ENCODE results near the gene NSUN6. TPM values are rescaled to one million over a fixed set of nuclear protein-coding genes. Genes with fewer than 3 reads are reported as not detected.

Gene NSUN6
- total and polyA plus RNA-seq, 2 experiments from 2014 or later, result 18.1 to 37.4 TPM

- TF ChIP-seq, protein P1, sequence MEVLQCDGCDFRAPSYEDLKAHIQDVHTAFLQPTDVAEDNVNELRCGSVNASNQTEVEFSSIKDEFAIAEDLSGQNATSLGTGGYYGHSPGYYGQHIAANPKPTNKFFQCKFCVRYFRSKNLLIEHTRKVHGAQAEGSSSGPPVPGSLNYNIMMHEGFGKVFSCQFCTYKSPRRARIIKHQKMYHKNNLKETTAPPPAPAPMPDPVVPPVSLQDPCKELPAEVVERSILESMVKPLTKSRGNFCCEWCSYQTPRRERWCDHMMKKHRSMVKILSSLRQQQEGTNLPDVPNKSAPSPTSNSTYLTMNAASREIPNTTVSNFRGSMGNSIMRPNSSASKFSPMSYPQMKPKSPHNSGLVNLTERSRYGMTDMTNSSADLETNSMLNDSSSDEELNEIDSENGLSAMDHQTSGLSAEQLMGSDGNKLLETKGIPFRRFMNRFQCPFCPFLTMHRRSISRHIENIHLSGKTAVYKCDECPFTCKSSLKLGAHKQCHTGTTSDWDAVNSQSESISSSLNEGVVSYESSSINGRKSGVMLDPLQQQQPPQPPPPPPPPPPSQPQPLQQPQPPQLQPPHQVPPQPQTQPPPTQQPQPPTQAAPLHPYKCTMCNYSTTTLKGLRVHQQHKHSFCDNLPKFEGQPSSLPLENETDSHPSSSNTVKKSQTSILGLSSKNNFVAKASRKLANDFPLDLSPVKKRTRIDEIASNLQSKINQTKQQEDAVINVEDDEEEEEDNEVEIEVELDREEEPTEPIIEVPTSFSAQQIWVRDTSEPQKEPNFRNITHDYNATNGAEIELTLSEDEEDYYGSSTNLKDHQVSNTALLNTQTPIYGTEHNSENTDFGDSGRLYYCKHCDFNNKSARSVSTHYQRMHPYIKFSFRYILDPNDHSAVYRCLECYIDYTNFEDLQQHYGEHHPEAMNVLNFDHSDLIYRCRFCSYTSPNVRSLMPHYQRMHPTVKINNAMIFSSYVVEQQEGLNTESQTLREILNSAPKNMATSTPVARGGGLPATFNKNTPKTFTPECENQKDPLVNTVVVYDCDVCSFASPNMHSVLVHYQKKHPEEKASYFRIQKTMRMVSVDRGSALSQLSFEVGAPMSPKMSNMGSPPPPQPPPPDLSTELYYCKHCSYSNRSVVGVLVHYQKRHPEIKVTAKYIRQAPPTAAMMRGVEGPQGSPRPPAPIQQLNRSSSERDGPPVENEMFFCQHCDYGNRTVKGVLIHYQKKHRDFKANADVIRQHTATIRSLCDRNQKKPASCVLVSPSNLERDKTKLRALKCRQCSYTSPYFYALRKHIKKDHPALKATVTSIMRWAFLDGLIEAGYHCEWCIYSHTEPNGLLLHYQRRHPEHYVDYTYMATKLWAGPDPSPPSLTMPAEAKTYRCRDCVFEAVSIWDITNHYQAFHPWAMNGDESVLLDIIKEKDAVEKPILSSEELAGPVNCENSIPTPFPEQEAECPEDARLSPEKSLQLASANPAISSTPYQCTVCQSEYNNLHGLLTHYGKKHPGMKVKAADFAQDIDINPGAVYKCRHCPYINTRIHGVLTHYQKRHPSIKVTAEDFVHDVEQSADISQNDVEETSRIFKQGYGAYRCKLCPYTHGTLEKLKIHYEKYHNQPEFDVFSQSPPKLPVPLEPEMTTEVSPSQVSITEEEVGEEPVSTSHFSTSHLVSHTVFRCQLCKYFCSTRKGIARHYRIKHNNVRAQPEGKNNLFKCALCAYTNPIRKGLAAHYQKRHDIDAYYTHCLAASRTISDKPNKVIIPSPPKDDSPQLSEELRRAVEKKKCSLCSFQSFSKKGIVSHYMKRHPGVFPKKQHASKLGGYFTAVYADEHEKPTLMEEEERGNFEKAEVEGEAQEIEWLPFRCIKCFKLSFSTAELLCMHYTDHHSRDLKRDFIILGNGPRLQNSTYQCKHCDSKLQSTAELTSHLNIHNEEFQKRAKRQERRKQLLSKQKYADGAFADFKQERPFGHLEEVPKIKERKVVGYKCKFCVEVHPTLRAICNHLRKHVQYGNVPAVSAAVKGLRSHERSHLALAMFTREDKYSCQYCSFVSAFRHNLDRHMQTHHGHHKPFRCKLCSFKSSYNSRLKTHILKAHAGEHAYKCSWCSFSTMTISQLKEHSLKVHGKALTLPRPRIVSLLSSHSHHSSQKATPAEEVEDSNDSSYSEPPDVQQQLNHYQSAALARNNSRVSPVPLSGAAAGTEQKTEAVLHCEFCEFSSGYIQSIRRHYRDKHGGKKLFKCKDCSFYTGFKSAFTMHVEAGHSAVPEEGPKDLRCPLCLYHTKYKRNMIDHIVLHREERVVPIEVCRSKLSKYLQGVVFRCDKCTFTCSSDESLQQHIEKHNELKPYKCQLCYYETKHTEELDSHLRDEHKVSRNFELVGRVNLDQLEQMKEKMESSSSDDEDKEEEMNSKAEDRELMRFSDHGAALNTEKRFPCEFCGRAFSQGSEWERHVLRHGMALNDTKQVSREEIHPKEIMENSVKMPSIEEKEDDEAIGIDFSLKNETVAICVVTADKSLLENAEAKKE (CRISPR knock-in tag; IDR thresholded peaks at IDR 0.05), result no peak
- TF ChIP-seq STAT1 (IDR thresholded peaks at IDR 0.05; ENCODE audit: unreplicated experiment), result no peak
- no peak for TF ChIP-seq EZH2 (IDR thresholded peaks at IDR 0.05; ENCODE audit: low read depth, unreplicated experiment)
Observed at GRCh38 chr10:18658271-18659124, 7.1 kb upstream of the NSUN6 start (continued).

- no peak overlapping the region for H3K4me2 ChIP-seq
- H3K27ac ChIP-seq (ENCODE audit: low read depth), result no peak overlapping the region
- DNase-seq (ENCODE audit: low spot score) (no peak), ATAC-seq (no peak)
- no peaks in the 10 kb centered on the region for H3K36me3 ChIP-seq (ENCODE audit: insufficient read depth)
- H3F3A ChIP-seq (replicated peaks; ENCODE audit: low read depth), result no peaks in the 10 kb centered on the region
- no peaks in the 10 kb centered on the region for H3K27me3 ChIP-seq (ENCODE audit: insufficient read depth)
- peaks cover 12% of the 10 kb centered on the region; the same call in 1 of the 3 replicates for H3K36me3 Mint-ChIP-seq (ENCODE audit: low read depth)
- no peak overlapping the region for H2AFZ ChIP-seq
- H3K9me2 ChIP-seq (ENCODE audit: insufficient read depth), result no peaks in the 10 kb centered on the region
- peaks cover 6% of the 10 kb centered on the region for H3K27me3 Mint-ChIP-seq (ENCODE audit: insufficient read depth, low read depth, poor library complexity)
- no peaks in the 10 kb centered on the region for H3K9me3 Mint-ChIP-seq
- H3K27ac Mint-ChIP-seq, result no peak overlapping the region
- peaks cover 12% of the 10 kb centered on the region for H3K4me1 Mint-ChIP-seq
- no peaks in the 10 kb centered on the region; the same call in 1 of the 2 replicates for H4K20me1 ChIP-seq (replicated peaks; ENCODE audit: insufficient read depth)
- H3K4me3 Mint-ChIP-seq, result no peak overlapping the region
- no peak overlapping the region for H3K4me3 ChIP-seq
- peaks cover 24% of the 10 kb centered on the region for H3K79me2 ChIP-seq (replicated peaks; ENCODE audit: insufficient read depth)
- TF ChIP-seq, protein P2, sequence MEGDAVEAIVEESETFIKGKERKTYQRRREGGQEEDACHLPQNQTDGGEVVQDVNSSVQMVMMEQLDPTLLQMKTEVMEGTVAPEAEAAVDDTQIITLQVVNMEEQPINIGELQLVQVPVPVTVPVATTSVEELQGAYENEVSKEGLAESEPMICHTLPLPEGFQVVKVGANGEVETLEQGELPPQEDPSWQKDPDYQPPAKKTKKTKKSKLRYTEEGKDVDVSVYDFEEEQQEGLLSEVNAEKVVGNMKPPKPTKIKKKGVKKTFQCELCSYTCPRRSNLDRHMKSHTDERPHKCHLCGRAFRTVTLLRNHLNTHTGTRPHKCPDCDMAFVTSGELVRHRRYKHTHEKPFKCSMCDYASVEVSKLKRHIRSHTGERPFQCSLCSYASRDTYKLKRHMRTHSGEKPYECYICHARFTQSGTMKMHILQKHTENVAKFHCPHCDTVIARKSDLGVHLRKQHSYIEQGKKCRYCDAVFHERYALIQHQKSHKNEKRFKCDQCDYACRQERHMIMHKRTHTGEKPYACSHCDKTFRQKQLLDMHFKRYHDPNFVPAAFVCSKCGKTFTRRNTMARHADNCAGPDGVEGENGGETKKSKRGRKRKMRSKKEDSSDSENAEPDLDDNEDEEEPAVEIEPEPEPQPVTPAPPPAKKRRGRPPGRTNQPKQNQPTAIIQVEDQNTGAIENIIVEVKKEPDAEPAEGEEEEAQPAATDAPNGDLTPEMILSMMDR (conservative IDR thresholded peaks at IDR 0.05; ENCODE audit: low read depth in 2 of 2), result no peak
- TF ChIP-seq ETS1 (IDR thresholded peaks at IDR 0.05), result no peak
- peaks cover 3% of the 10 kb centered on the region for H3K4me1 ChIP-seq (ENCODE audit: insufficient read depth)
Observed at GRCh38 chr10:18656724-18657123, 5.3 kb upstream of the NSUN6 start.
